AG09319 (cell line): Measurements from ENCODE around the gene SUN5.

Source experiments
- DNase-seq: peaks from one replicate; pipeline ENCODE4 v3.0.0-alpha.2; 2010; ENCODE audit warnings: low read depth; ENCODE audit errors: extremely low read depth
- CTCF ChIP-seq: IDR thresholded peaks from 2 replicates; pipeline ENCODE4 v1.5.1; 2011; ENCODE audit warnings: low read depth, mild to moderate bottlenecking, inconsistent platforms, low read length, moderate library complexity

Gene SUN5

DNA sequence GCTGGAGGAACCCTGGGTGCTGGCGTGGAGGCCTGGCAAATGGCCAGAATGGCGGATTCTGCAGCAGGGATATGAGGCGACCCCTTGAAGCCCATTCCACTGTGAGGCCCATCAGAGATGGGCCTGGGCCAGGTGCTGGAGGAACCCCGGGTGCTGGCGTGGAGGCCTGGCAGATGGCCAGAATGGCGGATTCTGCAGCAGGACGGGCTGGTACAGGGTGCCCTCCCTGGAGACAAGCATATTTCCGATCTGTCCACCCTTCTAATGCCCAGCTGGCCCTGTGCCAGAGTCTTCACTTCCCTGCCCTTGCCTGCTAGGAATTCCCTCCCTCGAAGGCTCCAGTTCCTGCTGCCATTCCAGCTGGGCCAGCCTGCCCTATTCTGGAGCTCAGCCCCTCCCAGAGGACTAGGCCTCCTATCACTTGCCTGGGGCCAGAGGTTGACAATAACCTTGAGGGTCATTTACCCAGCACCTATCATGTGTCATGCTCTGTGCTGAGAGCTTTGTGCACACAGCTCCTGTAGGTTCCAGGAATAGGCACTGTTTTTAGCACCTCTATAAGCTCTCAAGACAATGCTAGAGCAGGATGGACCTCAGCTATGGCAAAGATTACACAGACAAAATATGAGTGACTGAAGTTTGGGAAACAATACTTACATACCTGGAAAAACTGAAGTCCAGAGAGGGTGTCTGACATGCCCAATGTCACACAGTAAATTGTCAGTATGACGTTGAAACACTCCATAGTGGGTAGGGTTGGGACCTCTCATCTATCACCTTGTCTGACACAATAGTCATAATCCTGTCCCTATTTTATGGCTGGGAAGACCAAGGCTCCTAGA lies 21.4 kb downstream of the SUN5 start:
- DNase-seq, result no peak
- no peak for TF ChIP-seq CTCF

DNA sequence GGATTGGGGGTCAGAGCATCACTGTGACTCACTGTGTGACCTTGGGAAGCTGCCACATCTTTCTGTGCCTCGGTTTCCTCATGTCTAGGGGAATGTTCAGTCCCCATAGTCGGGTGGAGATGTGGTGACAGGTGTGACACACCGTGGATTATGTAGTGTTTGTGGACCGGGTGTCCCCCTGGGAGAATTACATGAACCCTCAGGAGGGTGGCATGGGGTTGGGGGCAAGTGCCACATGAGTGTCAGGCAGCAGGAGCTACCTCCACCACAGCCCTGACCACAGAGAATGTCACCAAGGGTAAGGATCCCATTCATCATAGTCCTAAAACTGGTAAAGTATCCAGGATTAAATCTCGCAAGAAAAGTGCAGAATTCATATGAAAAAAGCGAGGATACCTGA lies 23.2 kb downstream of the SUN5 start:
- no peak for DNase-seq
- no peak for TF ChIP-seq CTCF

- no peak for DNase-seq
- no peak for TF ChIP-seq CTCF
Observed at GRCh38 chr20:32980131-32980941, 23.9 kb downstream of the SUN5 start.

GRCh38 chr20:32979201-32979998 lies 24.8 kb downstream of the SUN5 start:
- no peak for DNase-seq

GRCh38 chr20:32978009-32978335 lies 26.3 kb downstream of the SUN5 start:
- TF ChIP-seq CTCF, result no peak
- DNase-seq, result no peak

More at GRCh38 chr20:32979201-32979998, 24.8 kb downstream of the SUN5 start:
- TF ChIP-seq CTCF, result no peak

- TF ChIP-seq CTCF, result no peak
- no peak for DNase-seq
Observed at GRCh38 chr20:32977281-32978008, 26.8 kb downstream of the SUN5 start.
